ENCODE results near the gene SDS. TPM values are rescaled to one million over a fixed set of nuclear protein-coding genes. Genes with fewer than 3 reads are reported as not detected.

SDS gene
- total RNA-seq, 1 donor from 2014 or later: not detected

DNA sequence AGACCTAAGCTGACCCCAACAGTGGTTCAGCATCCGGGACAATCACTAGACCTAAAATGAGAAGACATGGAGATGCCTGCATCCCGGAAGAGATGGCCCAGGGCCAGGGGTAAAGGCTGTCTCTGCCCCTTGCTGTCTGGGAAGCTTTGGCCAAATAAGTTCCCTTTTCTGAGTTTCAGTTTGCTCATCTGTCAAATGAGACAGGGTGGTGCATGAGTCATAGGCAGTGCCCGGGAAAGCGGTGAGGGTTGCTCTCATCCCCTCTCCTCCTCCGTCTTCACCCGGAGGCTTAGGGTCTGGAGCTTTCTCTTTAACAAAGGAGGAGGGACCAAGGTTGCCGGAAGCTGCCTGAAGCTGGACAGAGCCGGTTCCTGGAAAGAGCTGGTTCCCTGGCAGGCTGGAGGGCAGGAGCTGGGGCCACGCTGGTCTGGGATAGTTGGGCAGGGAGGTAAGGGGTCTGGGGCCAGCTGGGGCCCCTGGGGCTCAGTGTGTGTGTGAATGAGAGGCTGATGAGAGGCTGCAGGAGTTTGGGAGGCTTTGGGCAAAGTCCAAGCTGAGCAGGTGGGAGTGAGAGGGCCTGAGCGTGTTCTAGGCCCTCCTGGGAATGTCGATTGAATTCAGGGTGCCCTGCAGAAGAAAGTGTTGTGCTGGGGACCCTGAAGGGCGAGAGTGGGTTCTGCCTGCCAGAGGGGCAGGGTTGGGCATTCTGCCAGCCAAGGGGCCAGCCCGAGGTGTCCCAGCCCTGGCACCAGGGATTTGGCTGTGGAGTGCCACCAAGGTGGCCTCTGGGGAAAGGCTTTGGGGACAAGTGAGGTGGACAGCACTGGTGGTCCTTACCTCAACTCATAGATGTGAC lies 18.6 kb upstream of the SDS start, which contains the start of gene SDSL:
SDSL (plus strand) TSS at position 351 of the 856 bp plus-strand sequence. CDS start 5,603 bp downstream, outside the sequence.
- Mint-ChIP-seq H3K27me3 (ENCODE audit: low read depth) (peaks cover 4% of the 10 kb centered on the region), H3K4me1 (ENCODE audit: low read depth) (peaks cover 7% of the 10 kb centered on the region), H3K9me3 (no peaks in the 10 kb centered on the region), H3K27ac (peak within 1 kb of the TSS; percentile 89), H3K4me3 (ENCODE audit: low read depth) (peak within 1 kb of the TSS; percentile 90), H3K36me3 (ENCODE audit: low read depth) (no peaks in the 10 kb centered on the region)
- peak; percentile 14 for DNase-seq (ENCODE audit: low spot score)
- intact Hi-C loops (cut with micrococcal nuclease): loop anchor here (2.0 kb wide), 1 partner anchor 63 kb away; the partner anchor contains the start of gene PLBD2

DNA sequence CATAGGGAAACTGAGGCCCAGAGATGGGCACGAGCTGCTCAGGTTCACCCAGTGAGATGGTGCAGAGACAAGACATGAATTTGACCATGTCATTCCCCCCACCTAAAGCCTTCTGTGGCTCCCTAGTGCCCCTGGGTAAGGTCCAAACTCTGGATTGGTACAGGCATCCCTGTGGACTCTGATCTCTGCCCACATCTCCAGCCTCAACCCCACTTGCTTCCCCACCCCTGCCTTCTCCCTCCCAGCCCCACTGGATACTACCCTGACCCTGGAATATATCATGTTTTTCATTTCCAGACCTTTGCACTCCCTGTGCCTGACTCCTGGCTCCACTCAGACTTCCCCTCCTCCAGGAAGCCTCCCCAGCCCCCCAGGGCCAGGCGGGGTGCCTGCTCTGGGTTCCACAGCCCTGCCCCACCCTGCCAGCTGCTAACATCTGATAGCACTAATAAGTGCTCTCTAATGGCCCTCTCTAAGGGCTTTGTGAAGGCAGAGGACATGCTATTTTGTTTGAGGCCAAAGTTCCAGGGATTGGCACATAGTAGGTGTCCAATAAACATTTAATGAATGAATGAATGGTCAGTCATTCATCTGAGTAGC lies 17.4 kb upstream of the SDS start:
- intact Hi-C loops (cut with micrococcal nuclease): no loop called here
- H3K9me3 Mint-ChIP-seq: no peaks in the 10 kb centered on the region
- DNase-seq (ENCODE audit: low spot score): no peak
- no peaks in the 10 kb centered on the region for H3K36me3 Mint-ChIP-seq (ENCODE audit: low read depth)
- H3K4me1 Mint-ChIP-seq (ENCODE audit: low read depth): peaks cover 7% of the 10 kb centered on the region
- peaks cover 3% of the 10 kb centered on the region for H3K27me3 Mint-ChIP-seq (ENCODE audit: low read depth)
- no peak overlapping the region for H3K27ac Mint-ChIP-seq
- no peak overlapping the region for H3K4me3 Mint-ChIP-seq (ENCODE audit: low read depth)

GRCh38 chr12:113418213-113418879 lies 14.7 kb upstream of the SDS start:
- peaks cover 7% of the 10 kb centered on the region for H3K4me1 Mint-ChIP-seq (ENCODE audit: low read depth)
- no peaks in the 10 kb centered on the region for H3K36me3 Mint-ChIP-seq (ENCODE audit: low read depth)
- intact Hi-C loops (cut with micrococcal nuclease): no loop called here
- DNase-seq (ENCODE audit: low spot score): no peak
- H3K4me3 Mint-ChIP-seq (ENCODE audit: low read depth): no peak overlapping the region
- H3K27me3 Mint-ChIP-seq (ENCODE audit: low read depth): peaks cover 8% of the 10 kb centered on the region
- no peak overlapping the region for H3K27ac Mint-ChIP-seq
- no peaks in the 10 kb centered on the region for H3K9me3 Mint-ChIP-seq

GRCh38 chr12:113416091-113416754 lies 12.5 kb upstream of the SDS start:
- Mint-ChIP-seq H3K4me1 (ENCODE audit: low read depth) (no peaks in the 10 kb centered on the region), H3K36me3 (ENCODE audit: low read depth) (no peaks in the 10 kb centered on the region), H3K9me3 (no peaks in the 10 kb centered on the region), H3K27me3 (ENCODE audit: low read depth) (peaks cover 10% of the 10 kb centered on the region), H3K4me3 (ENCODE audit: low read depth) (no peak overlapping the region), H3K27ac (no peak overlapping the region)
- intact Hi-C loops (cut with micrococcal nuclease): no loop called here
- DNase-seq (ENCODE audit: low spot score): no peak

DNA sequence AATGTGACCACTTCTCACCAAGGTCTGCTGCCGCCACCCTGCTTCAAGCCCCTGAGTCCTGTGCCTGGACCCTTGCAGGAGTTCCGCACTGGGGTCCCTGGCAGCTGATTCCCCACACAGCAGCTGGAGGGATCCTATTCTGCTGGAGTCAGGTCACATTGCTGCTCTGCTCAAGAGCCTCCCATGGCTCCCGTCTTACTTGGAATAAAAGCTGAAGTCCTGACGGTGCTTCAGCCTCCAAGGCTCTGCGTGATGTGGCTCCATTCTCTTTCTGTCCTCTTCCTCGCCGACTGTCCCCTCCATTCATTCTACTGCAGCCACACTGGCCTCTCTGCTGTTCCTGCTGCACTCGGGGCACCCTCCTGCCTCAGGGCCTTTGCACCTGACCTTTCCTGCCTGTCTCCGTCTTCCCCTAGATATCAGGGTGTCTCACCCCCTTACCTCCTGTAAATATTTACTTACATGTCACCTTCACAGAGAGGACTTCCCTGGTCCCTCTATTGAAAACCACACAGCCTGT lies 10.9 kb upstream of the SDS start:
- Mint-ChIP-seq H3K36me3 (ENCODE audit: low read depth) (no peaks in the 10 kb centered on the region), H3K4me3 (ENCODE audit: low read depth) (no peak overlapping the region), H3K27ac (no peak overlapping the region), H3K4me1 (ENCODE audit: low read depth) (no peaks in the 10 kb centered on the region), H3K9me3 (no peaks in the 10 kb centered on the region), H3K27me3 (ENCODE audit: low read depth) (peaks cover 10% of the 10 kb centered on the region)
- DNase-seq (ENCODE audit: low spot score): no peak
- intact Hi-C loops (cut with micrococcal nuclease): no loop called here

DNA sequence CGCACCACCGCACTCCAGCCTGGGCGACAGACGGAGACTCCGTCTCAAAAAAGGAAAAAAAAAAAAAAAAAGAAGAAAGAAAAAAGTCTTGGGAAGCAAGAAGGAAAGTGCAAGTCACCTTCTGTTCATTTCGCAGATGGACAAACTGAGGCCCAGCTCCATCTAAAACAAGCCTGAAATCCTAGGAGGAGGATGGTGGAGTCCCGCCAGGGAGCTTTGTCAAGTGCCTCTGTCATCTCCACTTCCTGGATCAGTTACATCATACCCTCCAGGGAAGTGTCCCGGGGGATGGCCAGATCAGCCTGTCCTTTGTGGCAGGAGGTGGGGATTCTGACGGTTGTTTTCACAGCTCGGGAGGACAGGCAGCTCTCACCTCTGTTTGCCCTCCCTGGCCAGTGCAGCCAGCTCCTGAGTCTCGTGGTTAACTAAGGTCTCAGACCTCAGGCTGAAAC lies 9.8 kb upstream of the SDS start:
- no peak overlapping the region for H3K27ac Mint-ChIP-seq
- no peak for DNase-seq (ENCODE audit: low spot score)
- no peaks in the 10 kb centered on the region for H3K9me3 Mint-ChIP-seq
- H3K27me3 Mint-ChIP-seq (ENCODE audit: low read depth): peaks cover 10% of the 10 kb centered on the region
- intact Hi-C loops (cut with micrococcal nuclease): no loop called here
- no peaks in the 10 kb centered on the region for H3K36me3 Mint-ChIP-seq (ENCODE audit: low read depth)
- no peak overlapping the region for H3K4me3 Mint-ChIP-seq (ENCODE audit: low read depth)
- no peaks in the 10 kb centered on the region for H3K4me1 Mint-ChIP-seq (ENCODE audit: low read depth)

DNA sequence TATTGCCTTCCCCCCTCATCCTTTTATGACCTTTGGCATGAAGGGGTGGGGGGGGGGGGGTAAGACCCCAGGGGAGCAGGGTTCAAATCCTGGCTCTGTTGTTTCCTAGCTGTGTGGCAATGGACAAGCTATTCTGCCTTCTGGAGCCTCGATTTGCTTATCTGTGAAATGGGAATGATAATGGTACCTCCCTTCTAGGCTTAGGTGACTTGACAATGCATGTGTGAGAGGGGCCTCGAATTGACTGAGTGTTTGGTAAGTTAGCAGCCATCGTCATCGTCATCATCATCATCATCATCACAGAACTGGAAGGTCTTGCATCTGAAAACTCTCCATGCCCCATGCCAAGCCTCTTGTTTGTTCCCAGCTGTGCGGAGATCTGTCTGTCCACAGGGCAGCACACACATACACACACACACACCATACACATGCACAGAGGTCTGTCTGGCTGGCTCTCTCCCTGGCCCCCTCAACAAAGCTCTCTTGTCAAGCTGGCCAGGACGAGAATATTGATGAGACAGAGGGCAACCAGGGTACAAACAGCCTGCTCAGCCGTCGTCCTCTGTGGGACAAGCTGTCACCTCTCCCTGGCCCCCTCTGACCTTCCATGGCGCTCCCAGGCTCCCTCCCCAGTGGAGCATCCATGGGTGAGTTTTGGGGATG lies 5.9 kb upstream of the SDS start:
- no peak overlapping the region for H3K27ac Mint-ChIP-seq
- no peak overlapping the region for H3K4me3 Mint-ChIP-seq (ENCODE audit: low read depth)
- H3K4me1 Mint-ChIP-seq (ENCODE audit: low read depth): no peaks in the 10 kb centered on the region
- H3K36me3 Mint-ChIP-seq (ENCODE audit: low read depth): no peaks in the 10 kb centered on the region
- intact Hi-C loops (cut with micrococcal nuclease): no loop called here
- DNase-seq (ENCODE audit: low spot score): no peak
- H3K9me3 Mint-ChIP-seq: no peaks in the 10 kb centered on the region
- peaks cover 12% of the 10 kb centered on the region for H3K27me3 Mint-ChIP-seq (ENCODE audit: low read depth)

GRCh38 chr12:113408756-113409298 lies 5.1 kb upstream of the SDS start:
- DNase-seq (ENCODE audit: low spot score): no peak
- intact Hi-C loops (cut with micrococcal nuclease): no loop called here
- no peaks in the 10 kb centered on the region for H3K9me3 Mint-ChIP-seq
- H3K27ac Mint-ChIP-seq: no peak overlapping the region
- H3K27me3 Mint-ChIP-seq (ENCODE audit: low read depth): peaks cover 19% of the 10 kb centered on the region
- H3K4me1 Mint-ChIP-seq (ENCODE audit: low read depth): peaks cover 2% of the 10 kb centered on the region
- H3K4me3 Mint-ChIP-seq (ENCODE audit: low read depth): no peak overlapping the region
- no peaks in the 10 kb centered on the region for H3K36me3 Mint-ChIP-seq (ENCODE audit: low read depth)

- Mint-ChIP-seq H3K4me1 (ENCODE audit: low read depth) (peaks cover 2% of the 10 kb centered on the region), H3K9me3 (no peaks in the 10 kb centered on the region), H3K27ac (no peak overlapping the region), H3K36me3 (ENCODE audit: low read depth) (no peaks in the 10 kb centered on the region), H3K4me3 (ENCODE audit: low read depth) (no peak overlapping the region), H3K27me3 (ENCODE audit: low read depth) (peaks cover 19% of the 10 kb centered on the region)
- no peak for DNase-seq (ENCODE audit: low spot score)
- intact Hi-C loops (cut with micrococcal nuclease): no loop called here
Measured at GRCh38 chr12:113407931-113408600, 4.4 kb upstream of the SDS start.

DNA sequence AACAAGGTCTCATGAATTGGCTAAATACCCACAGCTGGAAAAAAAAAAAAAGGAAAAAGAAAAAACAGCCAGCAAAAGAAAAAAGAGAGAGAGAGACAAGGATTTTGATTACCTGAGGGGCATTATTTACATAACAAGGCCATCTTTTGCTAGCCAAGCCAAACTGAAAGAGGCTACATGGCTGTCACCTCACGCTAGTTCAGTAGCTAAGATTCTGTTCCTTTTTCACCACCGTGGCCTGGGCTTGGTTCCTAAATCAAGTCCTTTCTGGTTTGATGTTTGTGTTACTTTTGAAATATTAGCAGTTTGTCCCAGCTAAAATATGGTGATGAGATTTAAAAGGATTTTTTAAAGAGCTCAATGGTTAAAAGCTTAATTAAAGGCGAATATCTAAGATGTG lies 2.0 kb upstream of the SDS start:
- Mint-ChIP-seq H3K27me3 (ENCODE audit: low read depth) (peaks cover 17% of the 10 kb centered on the region), H3K4me3 (ENCODE audit: low read depth) (no peak overlapping the region), H3K9me3 (no peaks in the 10 kb centered on the region), H3K36me3 (ENCODE audit: low read depth) (no peaks in the 10 kb centered on the region), H3K4me1 (ENCODE audit: low read depth) (peaks cover 2% of the 10 kb centered on the region), H3K27ac (no peak overlapping the region)
- intact Hi-C loops (cut with micrococcal nuclease): no loop called here
- DNase-seq (ENCODE audit: low spot score): no peak

DNA sequence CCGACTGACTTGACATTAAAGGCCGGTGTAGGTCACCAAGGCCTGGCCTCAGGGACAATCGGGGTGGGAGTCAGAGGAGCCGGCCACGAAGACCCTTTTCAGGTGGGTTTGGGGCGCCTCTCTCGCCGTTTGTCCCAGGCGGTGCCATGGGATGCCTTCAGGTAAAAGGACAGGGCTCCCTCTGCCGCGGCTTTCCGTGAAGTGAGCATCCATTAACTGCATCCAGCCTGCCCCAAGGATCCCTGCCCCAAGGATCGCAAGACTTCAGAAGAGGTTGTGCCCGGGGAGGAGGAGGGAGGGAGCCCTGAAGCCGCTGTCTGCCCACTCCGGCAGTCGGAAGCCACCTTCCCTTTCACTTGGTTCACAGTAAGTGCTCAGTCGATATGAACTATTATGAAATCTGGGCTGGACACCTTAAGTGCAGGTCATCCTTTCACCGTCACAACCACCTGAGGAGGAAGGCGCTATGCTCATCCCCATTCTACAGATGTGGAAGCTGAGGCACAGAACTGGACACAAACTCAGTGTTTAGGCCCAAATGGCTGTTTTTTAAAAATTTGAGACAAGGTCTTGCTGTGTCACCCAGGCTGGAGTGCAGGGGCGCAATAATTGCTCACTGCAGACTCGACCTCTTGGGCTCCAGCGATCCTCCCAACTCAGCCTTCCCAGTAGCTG lies 964 bp downstream of the SDS start:
- no peak overlapping the region for H3K27ac Mint-ChIP-seq
- no peaks in the 10 kb centered on the region for H3K9me3 Mint-ChIP-seq
- DNase-seq (ENCODE audit: low spot score): no peak
- H3K4me1 Mint-ChIP-seq (ENCODE audit: low read depth): peaks cover 2% of the 10 kb centered on the region
- intact Hi-C loops (cut with micrococcal nuclease): no loop called here
- H3K27me3 Mint-ChIP-seq (ENCODE audit: low read depth): peaks cover 17% of the 10 kb centered on the region
- H3K36me3 Mint-ChIP-seq (ENCODE audit: low read depth): no peaks in the 10 kb centered on the region
- H3K4me3 Mint-ChIP-seq (ENCODE audit: low read depth): no peak overlapping the region

Data from activated T-helper 2 cell treated with anti-CD3 and anti-CD28 coated beads, Interferon-gamma antibody, Interleukin-2, Interleukin-4, amounts not matched to agents 10 μg/mL and 5 μg/mL and 100 μg/mL, durations not matched to agents 14 hours and 24 hours and 36 hours (primary cell).